Occipital lobe (tissue), 2 donors: ENCODE data around the gene CD46. TPM values are rescaled to one million over a fixed set of nuclear protein-coding genes. Genes with fewer than 3 reads are reported as not detected.

Experiments used
- DNase-seq: peaks from one replicate; lab custom pipeline; 2025; lab: John Stamatoyannopoulos, UW
- total RNA-seq: library from RNA; depleted of rRNA; stranded (reverse); fragments of >200 nt; gene quantifications from one replicate; pipeline ENCODE4 v1.2.3, GENCODE V29; 2014

Gene CD46
- total RNA-seq, 1 donor from 2014 or later, result 146 TPM

- no peak for DNase-seq
Measured at GRCh38 chr1:207794861-207795260, 43.0 kb downstream of the CD46 start.

DNA sequence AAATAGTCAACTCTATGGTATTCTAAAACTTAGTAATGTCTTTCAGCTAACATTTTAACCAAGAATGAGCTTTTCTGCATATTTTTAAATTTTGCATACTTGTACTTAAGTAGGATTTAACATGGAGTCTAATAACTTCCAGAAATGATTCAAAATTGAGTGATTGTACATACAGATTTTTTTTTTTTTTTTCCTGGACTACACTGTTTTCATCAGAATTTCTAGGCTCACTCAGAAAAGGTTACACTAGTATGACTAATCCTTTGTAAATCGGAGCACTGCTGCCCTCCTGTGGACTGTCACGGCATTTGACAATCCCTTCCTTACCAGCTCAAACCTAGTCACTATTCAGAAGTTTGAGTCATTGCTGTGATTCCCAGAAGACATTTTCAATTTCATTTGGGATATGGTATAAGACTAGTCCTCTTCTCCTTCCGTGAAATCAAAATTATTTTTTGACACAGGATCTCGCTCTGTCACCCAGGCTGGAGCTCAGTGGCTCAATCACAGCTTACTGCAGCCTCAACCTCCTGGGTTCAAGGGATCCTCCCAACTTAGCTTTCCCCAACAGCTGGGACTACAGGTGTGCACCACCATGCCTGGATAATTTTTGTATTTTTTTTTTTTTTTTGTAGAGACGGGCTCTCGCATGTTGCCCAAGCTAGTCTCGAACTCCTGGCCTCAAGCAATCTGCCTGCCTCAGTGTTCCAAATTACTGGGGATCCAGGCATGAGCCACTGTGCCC lies 45.5 kb downstream of the CD46 start:
- peak; percentile 64 for DNase-seq

GRCh38 chr1:207798847-207799246 lies 47.0 kb downstream of the CD46 start:
- DNase-seq, result no peak

GRCh38 chr1:207799989-207800648 lies 48.3 kb downstream of the CD46 start:
- no peak for DNase-seq

GRCh38 chr1:207801819-207802218 lies 50.0 kb downstream of the CD46 start:
- DNase-seq, result no peak

- DNase-seq, result no peak
Measured at GRCh38 chr1:207803678-207804077, 51.8 kb downstream of the CD46 start.

DNA sequence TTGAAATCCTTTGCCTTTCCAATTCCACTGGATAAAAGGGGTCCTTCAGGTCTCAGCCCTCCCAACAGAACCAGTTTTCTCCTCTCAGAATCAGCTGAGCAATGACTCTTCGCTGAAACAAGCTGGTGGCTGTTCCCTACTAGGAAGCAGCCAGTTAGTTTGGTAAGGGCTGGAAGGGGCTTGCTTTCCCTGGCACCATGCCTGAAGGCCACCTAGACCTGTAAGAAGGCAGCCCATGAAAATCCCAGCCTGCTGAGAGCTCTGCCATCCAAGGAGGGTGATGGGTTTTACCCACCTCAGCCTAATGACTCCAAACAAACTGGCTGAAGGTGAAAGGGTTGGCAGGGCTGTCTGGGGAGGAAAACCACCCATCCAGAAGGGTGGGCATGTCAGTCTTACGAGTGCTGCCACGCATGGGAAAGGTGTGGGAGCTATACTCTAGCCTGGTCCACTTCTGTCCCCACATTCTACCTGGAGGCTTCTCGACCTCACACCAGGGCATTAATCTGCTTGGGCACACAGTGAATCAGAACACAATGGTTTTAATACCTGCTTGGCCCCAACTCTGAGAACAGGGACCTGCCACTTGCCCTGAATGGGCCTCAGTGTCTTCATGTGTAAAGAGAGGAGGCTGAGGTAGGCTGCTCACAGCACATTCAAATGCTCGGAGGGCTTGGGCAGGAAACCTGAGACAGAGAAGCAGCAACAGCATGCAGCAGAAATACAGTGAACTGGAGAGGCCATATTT lies 53.0 kb downstream of the CD46 start:
- no peak for DNase-seq

DNA sequence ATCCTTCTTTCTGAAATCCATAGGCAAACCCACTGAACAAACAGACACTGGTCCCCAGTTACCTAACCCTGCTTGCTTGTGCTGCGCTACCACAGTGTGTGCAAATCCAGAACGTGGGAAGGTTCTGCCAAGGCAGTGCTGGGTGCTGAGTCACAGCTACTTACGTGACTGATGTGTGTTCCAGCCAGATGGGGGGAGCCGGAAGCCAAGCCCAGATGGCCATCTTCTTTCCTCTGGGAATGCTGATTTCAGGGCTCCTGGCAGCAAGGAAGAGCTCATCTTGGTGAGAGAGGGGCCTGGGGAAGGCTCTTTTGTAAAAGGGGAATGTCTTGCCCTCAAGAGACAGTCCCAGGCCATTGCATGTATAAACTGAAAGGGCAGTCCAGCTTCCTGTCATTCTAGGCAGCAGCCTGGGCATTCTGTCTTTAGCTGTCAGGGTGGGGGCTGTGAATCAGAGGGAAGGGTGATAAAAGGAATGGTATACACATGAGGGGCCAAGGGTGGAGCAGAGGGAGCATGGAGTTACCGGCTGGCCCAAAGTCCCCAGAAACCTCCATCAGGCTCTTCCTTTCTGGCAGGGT lies 54.1 kb downstream of the CD46 start:
- peak; percentile 84 for DNase-seq

GRCh38 chr1:207806531-207807325 lies 54.9 kb downstream of the CD46 start:
- no peak for DNase-seq

GRCh38 chr1:207807326-207807689 lies 55.5 kb downstream of the CD46 start:
- no peak for DNase-seq

- DNase-seq, result no peak
Measured at GRCh38 chr1:207807690-207808321, 56.0 kb downstream of the CD46 start.

DNA sequence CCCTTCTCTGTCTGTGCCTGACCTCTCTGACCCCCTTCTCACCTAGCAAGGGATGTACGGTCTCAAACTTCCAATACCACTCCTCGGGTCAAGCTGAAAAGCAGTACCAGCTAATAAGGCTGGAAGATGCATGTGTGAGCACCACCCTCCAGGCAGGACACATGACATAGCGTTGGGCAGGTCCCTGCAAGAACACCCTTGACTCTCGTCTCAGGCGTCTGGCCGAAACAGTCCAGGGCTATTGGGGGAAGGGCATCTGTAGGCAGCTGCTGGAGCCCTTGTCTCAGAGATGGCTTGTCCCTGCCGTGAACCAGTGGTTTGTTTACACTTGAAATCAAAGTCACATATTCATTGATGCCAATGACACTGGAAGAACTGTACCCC lies 56.5 kb downstream of the CD46 start:
- DNase-seq, result no peak

DNA sequence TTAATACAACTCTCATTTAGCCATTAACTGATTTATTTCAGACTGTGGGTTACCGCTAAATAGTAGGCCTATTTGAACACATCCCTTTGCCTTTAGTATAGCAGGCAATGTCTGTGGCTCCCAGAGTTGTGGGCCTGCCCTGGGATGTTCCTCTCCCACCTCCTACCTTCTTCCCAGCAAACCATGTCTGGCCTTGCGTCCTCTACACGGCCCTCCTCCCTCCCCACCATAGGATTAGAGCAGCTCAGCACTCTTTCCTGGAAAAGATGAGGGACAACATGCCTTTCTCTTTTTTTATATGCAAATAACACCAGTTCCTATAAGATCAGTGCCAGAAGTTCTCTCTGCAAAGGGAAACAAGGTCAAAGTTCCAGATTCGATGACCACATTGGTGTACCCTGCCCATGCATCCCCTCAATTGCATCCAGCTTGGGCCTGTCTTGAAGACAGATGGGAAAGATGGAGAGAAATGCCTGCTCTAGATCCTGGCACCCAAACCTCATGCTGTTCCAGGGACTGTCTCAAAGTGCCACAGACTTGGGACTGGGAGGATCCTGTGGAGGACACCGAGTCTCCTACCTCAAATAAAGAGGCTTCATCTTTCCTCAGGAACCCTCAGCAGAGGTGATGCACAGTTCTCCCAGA lies 57.2 kb downstream of the CD46 start:
- no peak for DNase-seq

- DNase-seq, result no peak
Measured at GRCh38 chr1:207810173-207810572, 58.3 kb downstream of the CD46 start.

DNA sequence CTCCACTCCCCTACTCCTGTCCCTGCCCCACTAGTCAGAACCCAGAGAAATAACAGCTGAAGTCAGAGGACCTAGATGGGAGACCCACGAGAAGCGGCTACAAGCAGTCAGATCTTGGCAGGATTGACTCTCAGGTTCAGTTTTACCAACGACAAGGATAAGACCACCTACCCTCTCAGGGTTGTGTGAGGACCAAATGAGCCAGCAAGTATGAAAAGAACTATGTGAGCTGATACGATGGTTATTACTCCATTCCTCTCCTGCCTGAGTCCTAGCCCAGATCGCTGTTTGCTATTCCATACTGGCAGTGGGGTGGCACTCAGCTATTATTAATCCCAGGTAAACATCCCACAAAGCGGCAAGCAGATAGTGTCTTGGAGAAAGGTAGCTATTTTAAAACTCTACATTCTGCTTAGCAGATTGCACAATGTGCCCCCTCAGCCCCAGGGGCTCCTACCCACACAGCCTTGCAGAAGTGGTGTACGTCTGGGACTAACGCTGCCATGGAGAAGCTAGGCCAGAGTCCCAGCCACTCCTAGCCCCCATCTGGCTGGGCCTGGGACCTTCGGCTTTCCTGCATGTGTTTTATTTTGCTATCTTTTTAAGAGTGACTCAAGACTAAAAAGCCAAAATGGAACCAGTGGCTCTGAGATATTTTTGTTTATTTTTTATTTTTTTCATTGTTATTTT lies 58.9 kb downstream of the CD46 start:
- DNase-seq, result no peak

DNA sequence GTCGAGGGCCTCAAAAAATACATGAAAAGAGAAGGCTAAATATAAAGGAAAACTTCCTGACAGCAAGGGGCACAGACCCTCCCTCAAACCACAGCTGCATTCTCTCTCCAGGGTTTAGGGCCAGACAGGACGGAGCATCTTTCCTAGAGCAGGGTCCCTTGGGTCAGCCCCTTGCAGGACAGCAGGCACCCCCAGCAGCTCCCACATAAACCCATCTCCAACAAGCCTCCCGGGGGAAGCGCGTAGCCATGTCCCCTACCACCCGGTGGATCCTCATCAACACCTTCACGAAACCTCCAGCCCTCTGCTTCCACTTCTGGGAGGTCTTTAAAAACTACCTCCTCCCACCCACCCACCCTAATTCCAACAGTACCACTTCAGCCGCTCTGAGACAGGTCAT lies 59.5 kb downstream of the CD46 start:
- no peak for DNase-seq

GRCh38 chr1:207811920-207812720 lies 60.3 kb downstream of the CD46 start:
- DNase-seq, result peak; percentile 51

- no peak for DNase-seq
Measured at GRCh38 chr1:207812778-207813511, 61.1 kb downstream of the CD46 start.
